A549 (cell line): ENCODE data around the gene ABCA5. TPM values are rescaled to one million over a fixed set of nuclear protein-coding genes. Genes with fewer than 3 reads are reported as not detected.

ENCODE experiments used
- ATAC-seq, 2 experiments: fragments of 200-7000 bp in 1 of 2; fragments of >200 bp in 1 of 2; cut with Nextera tagmentation in 1 of 2; cut with Tn5 transposase in 1 of 2; 3 replicates each; pipeline versions ENCODE4 v1.8.0 to v1.9.1; 2018 to 2020; ENCODE audit warnings: mild to moderate bottlenecking in 1 of 2, moderate library complexity in 1 of 2
- CTCF ChIA-PET: fragments of 300-600 bp; sonication (Branson Sonifier 250); formaldehyde crosslinking; extraction: SDS; loops from one replicate; lab custom pipeline; 2021; ENCODE audit warnings: antibody characterized with exemption, inconsistent platforms; lab: Yijun Ruan, JAX
- POLR2A ChIA-PET: fragments of 350-600 bp; formaldehyde crosslinking; extraction: SDS; loops from one replicate; lab custom pipeline; 2021; ENCODE audit warnings: antibody characterized with exemption, inconsistent platforms; lab: Yijun Ruan, JAX
- DNase-seq, 2 experiments: peaks; one replicate each; pipeline versions ENCODE4 v3.0.0 to v3.0.0-alpha.2; 2011 to 2016; ENCODE audit warnings: low read depth in 1 of 2, low spot score in 1 of 2
- FAIRE-seq: peaks from 2 replicates; lab custom pipeline; 2011; peaks lifted over from hg19 to GRCh38; lab: Jason Lieb, UNC
- H3K27ac ChIP-seq, 2 experiments: fragments of >200 bp; sonication (Bioruptor Twin); formaldehyde crosslinking; 3 replicates each; pipeline ENCODE4 v1.5.1; 2016 to 2017
- H3K4me1 ChIP-seq: fragments of >200 bp; sonication (Bioruptor Twin); formaldehyde crosslinking; 3 replicates; pipeline ENCODE4 v1.6.1; 2016
- H3K4me2 ChIP-seq: fragments of >200 bp; sonication (Bioruptor Twin); formaldehyde crosslinking; 3 replicates; pipeline ENCODE4 v1.6.1; 2016
- H3K4me3 ChIP-seq: fragments of >200 bp; sonication (Bioruptor Twin); formaldehyde crosslinking; 3 replicates; pipeline ENCODE4 v1.5.1; 2016
- H3K9me3 ChIP-seq: fragments of >200 bp; sonication (Bioruptor Twin); formaldehyde crosslinking; 3 replicates; pipeline ENCODE4 v1.6.1; 2016
- BCL3 ChIP-seq: fragments of >200 bp; sonication (Bioruptor Twin); formaldehyde crosslinking; IDR thresholded peaks from 3 replicates; pipeline ENCODE4 v1.6.1; 2016
- BHLHE40 ChIP-seq: IDR thresholded peaks from 2 replicates; pipeline ENCODE4 v1.6.1; 2012; ENCODE audit warnings: low read depth, low read length, inconsistent platforms
- CBX2 ChIP-seq: fragments of 200-600 bp; sonication (generic); IDR thresholded peaks from 2 replicates; pipeline ENCODE4 v1.6.1; 2016; ENCODE audit warnings: low read depth, mild to moderate bottlenecking, borderline replicate concordance
- CEBPB ChIP-seq, 2 experiments: fragments of >200 bp in 1 of 2; sonication (Bioruptor Twin) in 1 of 2; formaldehyde crosslinking in 1 of 2; IDR thresholded peaks; 2 replicates each; pipeline ENCODE4 v1.6.1; 2012 to 2016
- CHD2 ChIP-seq: fragments of 150-350 bp; IDR thresholded peaks from 2 replicates; pipeline ENCODE4 v1.6.1; 2014; ENCODE audit warnings: low read length; ENCODE audit not compliant: partially characterized antibody
- E2F6 ChIP-seq: IDR thresholded peaks from 2 replicates; pipeline ENCODE4 v1.6.1; 2012; ENCODE audit warnings: low read depth, borderline replicate concordance
- EHF ChIP-seq: fragments of 250-450 bp; sonication (Bioruptor Pico); IDR thresholded peaks from 2 replicates; pipeline ENCODE4 v1.5.0; 2020; ENCODE audit warnings: mild to moderate bottlenecking
- EP300 ChIP-seq, 2 experiments: fragments of >200 bp; sonication (Bioruptor Twin); formaldehyde crosslinking; IDR thresholded peaks; 2 replicates in 1 of 2; 3 replicates in 1 of 2; pipeline ENCODE4 v1.6.1; 2016 to 2017
- FOSB ChIP-seq: fragments of 250-450 bp; sonication (Bioruptor Pico); IDR thresholded peaks from 2 replicates; pipeline ENCODE4 v1.5.0; 2020; ENCODE audit warnings: mild to moderate bottlenecking, moderate library complexity
- FOSL2 ChIP-seq, 2 experiments: fragments of 450-650 bp in 1 of 2; fragments of >200 bp in 1 of 2; sonication (Bioruptor Twin) in 1 of 2; formaldehyde crosslinking; IDR thresholded peaks; 2 replicates each; pipeline versions ENCODE4 v1.5.0 to v1.6.1; 2016 to 2020; ENCODE audit warnings: mild to moderate bottlenecking in 1 of 2, moderate library complexity in 1 of 2
- FOXS1 ChIP-seq: fragments of 250-450 bp; sonication (Bioruptor Pico); IDR thresholded peaks from 2 replicates; pipeline ENCODE4 v1.5.0; 2020; ENCODE audit warnings: mild to moderate bottlenecking, moderate library complexity
- GATA3 ChIP-seq: IDR thresholded peaks from 2 replicates; pipeline ENCODE4 v1.6.1; 2012; ENCODE audit warnings: borderline replicate concordance
- HES2 ChIP-seq: fragments of >200 bp; sonication (Bioruptor Twin); formaldehyde crosslinking; IDR thresholded peaks from 2 replicates; pipeline ENCODE4 v1.6.1; 2016
- HMGXB4 ChIP-seq: fragments of 250-450 bp; sonication (Bioruptor Pico); IDR thresholded peaks from 2 replicates; pipeline ENCODE4 v1.5.0; 2021; ENCODE audit warnings: mild to moderate bottlenecking, moderate library complexity, borderline replicate concordance
- HOXA7 ChIP-seq: fragments of 250-450 bp; sonication (Bioruptor Pico); IDR thresholded peaks from 2 replicates; pipeline ENCODE4 v1.5.0; 2020; ENCODE audit warnings: mild to moderate bottlenecking, moderate library complexity
- HOXB13 ChIP-seq: fragments of 250-450 bp; sonication (Bioruptor Pico); IDR thresholded peaks from 2 replicates; pipeline ENCODE4 v1.5.0; 2020; ENCODE audit warnings: low read depth, mild to moderate bottlenecking, moderate library complexity
- HOXB5 ChIP-seq: fragments of 250-450 bp; sonication (Bioruptor Pico); IDR thresholded peaks from 2 replicates; pipeline ENCODE4 v1.5.0; 2020; ENCODE audit warnings: mild to moderate bottlenecking, moderate library complexity
- KDM1A ChIP-seq: fragments of 200-600 bp; sonication (generic); IDR thresholded peaks from 2 replicates; pipeline ENCODE4 v1.6.1; 2016; ENCODE audit warnings: low read depth, mild to moderate bottlenecking
- KDM5A ChIP-seq: fragments of 200-600 bp; sonication (generic); IDR thresholded peaks from 2 replicates; pipeline ENCODE4 v1.6.1; 2016; ENCODE audit warnings: antibody characterized with exemption, mild to moderate bottlenecking
- MAZ ChIP-seq: fragments of 150-350 bp; IDR thresholded peaks from 2 replicates; pipeline ENCODE4 v1.6.1; 2014; ENCODE audit warnings: antibody characterized with exemption, low read depth, low read length, borderline replicate concordance
- MYC ChIP-seq: IDR thresholded peaks from 2 replicates; pipeline ENCODE4 v1.6.1; 2012; ENCODE audit warnings: mild to moderate bottlenecking, inconsistent platforms, low read length, improper control_type of control experiment, borderline replicate concordance
- PHF8 ChIP-seq: fragments of 200-600 bp; sonication (generic); IDR thresholded peaks from 2 replicates; pipeline ENCODE4 v1.6.1; 2016; ENCODE audit warnings: low read depth, mild to moderate bottlenecking, antibody characterized with exemption, moderate library complexity, borderline replicate concordance
- POLR2AphosphoS2 ChIP-seq: conservative IDR thresholded peaks from 2 replicates; pipeline ENCODE4 v1.6.1; 2012; ENCODE audit warnings: low read length, improper control_type of control experiment, inconsistent platforms
- RAD21 ChIP-seq, 2 experiments: fragments of >200 bp in 1 of 2; sonication (Bioruptor Twin) in 1 of 2; formaldehyde crosslinking in 1 of 2; IDR thresholded peaks in 1 of 2; conservative IDR thresholded peaks in 1 of 2; 2 replicates in 1 of 2; 3 replicates in 1 of 2; pipeline ENCODE4 v1.6.1; 2012 to 2018; ENCODE audit warnings: inconsistent platforms in 1 of 2
- RARB ChIP-seq: fragments of 250-450 bp; sonication (Bioruptor Pico); IDR thresholded peaks from 2 replicates; pipeline ENCODE4 v1.8.0; 2021; ENCODE audit warnings: mild to moderate bottlenecking, moderate library complexity
- REST ChIP-seq: fragments of 200-600 bp; sonication (generic); IDR thresholded peaks from 2 replicates; pipeline ENCODE4 v1.6.1; 2016; ENCODE audit warnings: antibody characterized with exemption, mild to moderate bottlenecking, moderate library complexity
- SMC3 ChIP-seq: fragments of >200 bp; sonication (Bioruptor Twin); formaldehyde crosslinking; IDR thresholded peaks from 3 replicates; pipeline ENCODE4 v1.6.1; 2018; ENCODE audit warnings: inconsistent platforms
- SREBF2 ChIP-seq: fragments of 450-650 bp; IDR thresholded peaks from 2 replicates; pipeline ENCODE4 v1.6.1; 2014; ENCODE audit warnings: mild to moderate bottlenecking, moderate library complexity
- TFCP2L1 ChIP-seq: fragments of 250-450 bp; sonication (Bioruptor Pico); IDR thresholded peaks from 2 replicates; pipeline ENCODE4 v1.5.0; 2021; ENCODE audit warnings: mild to moderate bottlenecking
- ZC3H11A ChIP-seq: fragments of 450-650 bp; IDR thresholded peaks from 2 replicates; pipeline ENCODE4 v1.6.1; 2014; ENCODE audit warnings: antibody characterized with exemption, mild to moderate bottlenecking
- ZNF302 ChIP-seq: fragments of 250-450 bp; sonication (Bioruptor Pico); IDR thresholded peaks from 2 replicates; pipeline ENCODE4 v1.9.0; 2021; ENCODE audit warnings: inconsistent platforms, mild to moderate bottlenecking, moderate library complexity
- WGBS: methylation state at CpG from one replicate; pipeline ENCODE4 v1.1.6; 2017; ENCODE audit errors: missing lambda C conversion rate; 5-methylcytosine and 5-hydroxymethylcytosine counted together
- polyA minus RNA-seq: library from RNA; depleted of rRNA, polyadenylated mRNA; stranded (reverse); fragments of >200 nt; gene quantifications from 2 replicates; pipeline ENCODE4 v1.2.3, GENCODE V29; 2011; rRNA and poly(A)+ RNA removed
- polyA plus RNA-seq, 4 experiments: library from polyadenylated mRNA; depleted of rRNA in 3 of 4; stranded (reverse); fragments of >200 nt; fragmentation: RNase III in 1 of 4; extraction: RNeasy Plus Mini Kit Qiagen cat#74134 plus additional on column Dnase treatment in 1 of 4; gene quantifications; 2 replicates in 3 of 4; 3 replicates in 1 of 4; pipeline ENCODE4 v1.2.3, GENCODE V29; 2011 to 2017

The ABCA5 gene
- polyA plus RNA-seq (2011; rRNA removed) = 6.9 and 9.1 TPM in 2 replicates
- polyA plus RNA-seq (2012; cell fraction: cytosol; rRNA removed) = 0.67 and 0.82 TPM in 2 replicates
- polyA plus RNA-seq (2012; cell fraction: nucleus; rRNA removed) = 1.8 and 2.9 TPM in 2 replicates
- 4.1 to 4.5 TPM (median 4.5 TPM) in 3 replicates for polyA plus RNA-seq (2017; fragmentation: RNase III; extraction: RNeasy Plus Mini Kit Qiagen cat#74134 plus additional on column Dnase treatment)
- 4.6 and 5.5 TPM in 2 replicates for polyA minus RNA-seq

GRCh38 chr17:69327060-69327831, at the start of gene ABCA5:
Gene ABCA5 (minus strand): TSS chr17:69327133. CDS start chr17:69314415, 12,718 bp downstream.
- peak within 1 kb of the TSS; percentile 78 for H3K4me2 ChIP-seq
- H3K9me3 ChIP-seq = no peaks in the 10 kb centered on the region
- ATAC-seq (peak; percentile 94 to 97), DNase-seq (peak; percentile 93), FAIRE-seq (no peak)
- peak within 1 kb of the TSS; percentile 84 to 92 for H3K27ac ChIP-seq
- ChIA-PET POLR2A (interaction anchor here (0.6 to 2.4 kb wide), 19 partner anchors 8 to 213 kb away, joined by 3 to 12 read pairs (median 4); partner anchors contain the start of gene MAP2K6), CTCF (interaction anchor here (0.9 to 1.7 kb wide), 7 partner anchors 8 to 196 kb away, joined by 3 to 14 read pairs (median 5); no protein-coding TSS in a partner anchor)
- peak within 1 kb of the TSS; percentile 76 for H3K4me3 ChIP-seq
- H3K4me1 ChIP-seq = peaks cover 6% of the 10 kb centered on the region; the same call in 2 of the 3 replicates
- 5% methylated on average over 46 of the region's 74 CpGs for WGBS
- TF ChIP-seq EHF (CRISPR knock-in tag) (no peak), TFCP2L1 (peak; percentile 61; the same call in 1 of the 2 replicates), BHLHE40 (0 out of 2 replicates have a peak, but pooled peaks have one; percentile 39), PHF8 (peak; percentile 75), EP300 (IDR thresholded peaks at IDR 0.05) (no peak), E2F6 (peak; percentile 88), HMGXB4 (CRISPR knock-in tag) (no peak), CHD2 (no peak), KDM1A (no peak), FOSB (no peak), MYC (peak; percentile 81), CBX2 (no peak), FOSL2 (IDR thresholded peaks at IDR 0.05) (no peak), FOSL2 (CRISPR knock-in tag; IDR thresholded peaks at IDR 0.05) (no peak), POLR2AphosphoS2 (no peak), CEBPB (IDR thresholded peaks at IDR 0.05) (no peak), GATA3 (no peak), HOXB5 (CRISPR knock-in tag) (0 out of 2 replicates have a peak, but pooled peaks have one; percentile 25), HOXA7 (no peak), REST (no peak), SMC3 (peak; percentile 8; the same call in 1 of the 3 replicates), ZC3H11A (no peak), BCL3 (peak; percentile 92; the same call in 2 of the 3 replicates), RAD21 (conservative IDR thresholded peaks at IDR 0.05 in 1 of 2, IDR thresholded peaks at IDR 0.05 in 1 of 2) (no peak; a peak in 1 of 5 replicates), FOXS1 (no peak), RARB (no peak), HOXB13 (CRISPR knock-in tag) (peak; percentile 83; the same call in 1 of the 2 replicates), ZNF302 (CRISPR knock-in tag) (no peak), KDM5A (no peak), SREBF2 (no peak), HES2 (no peak), MAZ (no peak; the same call in 1 of the 2 replicates)
